ENCODE data around the gene PRPF40A. TPM values are rescaled to one million over a fixed set of nuclear protein-coding genes. Genes with fewer than 3 reads are reported as not detected.

Gene PRPF40A
- total and polyA plus RNA-seq, 9 of the 15 experiments (the other 6 are each of a cell fraction or from before 2014, with no cell fraction given) = 168 to 304 (median 264) TPM

DNA sequence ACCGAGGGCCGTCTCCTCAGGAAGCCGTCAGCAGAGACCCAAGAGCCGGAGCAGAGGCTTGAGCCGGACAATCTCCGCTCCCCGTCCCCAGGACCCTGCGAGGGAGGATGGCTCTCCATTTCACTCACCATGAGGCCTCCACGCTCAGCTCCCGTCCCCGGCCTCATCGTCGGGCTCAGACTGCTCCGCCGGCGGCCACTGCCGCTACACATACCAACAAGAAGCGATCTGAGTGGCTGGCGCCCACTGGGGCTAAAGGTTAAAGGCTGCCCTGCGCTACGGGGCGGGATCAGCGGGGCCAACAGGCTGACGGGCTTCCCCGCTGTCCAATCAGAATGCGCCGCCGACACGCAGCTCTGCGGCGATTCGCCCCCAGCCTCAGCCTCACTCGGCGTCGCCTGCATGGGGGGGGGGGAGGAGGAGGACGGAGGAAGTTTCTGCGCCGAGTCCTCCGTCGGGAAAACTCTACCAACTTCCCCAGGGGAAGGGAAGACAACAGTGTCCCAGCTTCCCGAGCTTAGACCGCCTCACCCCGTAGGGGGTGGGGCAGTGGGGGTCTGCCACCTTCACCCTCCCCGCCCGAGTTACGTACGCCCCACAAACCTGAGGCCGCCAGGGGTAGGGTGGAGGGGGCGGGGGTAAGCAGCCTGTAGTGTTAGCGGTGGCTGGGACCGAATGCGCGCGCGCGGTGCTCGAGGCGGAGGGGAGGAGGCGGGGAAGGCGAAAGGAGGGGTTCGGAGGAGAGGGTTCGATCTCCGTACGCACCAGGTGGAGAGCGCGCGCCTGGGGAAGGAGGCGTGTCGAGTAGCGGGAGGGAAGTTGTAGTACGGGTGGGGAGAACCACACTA lies at the start of gene PRPF40A (continued):
- peak in 1 of 2 experiments; percentile 3; a peak in 1 of 4 replicates for TF ChIP-seq ZMIZ1 (IDR thresholded peaks at IDR 0.05; ENCODE audit: low read depth in 2 of 2, low read length in 2 of 2)
- TF ChIP-seq ZNF24 (IDR thresholded peaks at IDR 0.05) = no peak
- TF ChIP-seq ZSCAN29 (IDR thresholded peaks at IDR 0.05) = no peak
- no peak for TF ChIP-seq RNF219 (CRISPR knock-in tag; IDR thresholded peaks at IDR 0.05)
- no peak for TF ChIP-seq ZFP1 (CRISPR knock-in tag; IDR thresholded peaks at IDR 0.05)
- TF ChIP-seq, protein P1, sequence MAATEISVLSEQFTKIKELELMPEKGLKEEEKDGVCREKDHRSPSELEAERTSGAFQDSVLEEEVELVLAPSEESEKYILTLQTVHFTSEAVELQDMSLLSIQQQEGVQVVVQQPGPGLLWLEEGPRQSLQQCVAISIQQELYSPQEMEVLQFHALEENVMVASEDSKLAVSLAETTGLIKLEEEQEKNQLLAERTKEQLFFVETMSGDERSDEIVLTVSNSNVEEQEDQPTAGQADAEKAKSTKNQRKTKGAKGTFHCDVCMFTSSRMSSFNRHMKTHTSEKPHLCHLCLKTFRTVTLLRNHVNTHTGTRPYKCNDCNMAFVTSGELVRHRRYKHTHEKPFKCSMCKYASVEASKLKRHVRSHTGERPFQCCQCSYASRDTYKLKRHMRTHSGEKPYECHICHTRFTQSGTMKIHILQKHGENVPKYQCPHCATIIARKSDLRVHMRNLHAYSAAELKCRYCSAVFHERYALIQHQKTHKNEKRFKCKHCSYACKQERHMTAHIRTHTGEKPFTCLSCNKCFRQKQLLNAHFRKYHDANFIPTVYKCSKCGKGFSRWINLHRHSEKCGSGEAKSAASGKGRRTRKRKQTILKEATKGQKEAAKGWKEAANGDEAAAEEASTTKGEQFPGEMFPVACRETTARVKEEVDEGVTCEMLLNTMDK (IDR thresholded peaks at IDR 0.05; ENCODE audit: borderline replicate concordance, insufficient read depth, low read depth, low read length, poor library complexity, severe bottlenecking) = peak; percentile 3
- no peak for TF ChIP-seq RFX7 (CRISPR knock-in tag; IDR thresholded peaks at IDR 0.05)
- no peak for TF ChIP-seq POLR3A (IDR thresholded peaks at IDR 0.05; ENCODE audit: borderline replicate concordance, extremely low read depth, insufficient read depth, insufficient read length)
- TF ChIP-seq HDGF (IDR thresholded peaks at IDR 0.05) = no peak
- peak; percentile 58; the same call in 1 of the 2 replicates for TF ChIP-seq ZSCAN32 (CRISPR knock-in tag; IDR thresholded peaks at IDR 0.05)
- 0 out of 4 replicates have a peak, but pooled peaks have one; percentile 4 to 30 for TF ChIP-seq TBL1XR1 (IDR thresholded peaks at IDR 0.05; ENCODE audit: low read length in 2 of 2)
- TF ChIP-seq, protein P2, sequence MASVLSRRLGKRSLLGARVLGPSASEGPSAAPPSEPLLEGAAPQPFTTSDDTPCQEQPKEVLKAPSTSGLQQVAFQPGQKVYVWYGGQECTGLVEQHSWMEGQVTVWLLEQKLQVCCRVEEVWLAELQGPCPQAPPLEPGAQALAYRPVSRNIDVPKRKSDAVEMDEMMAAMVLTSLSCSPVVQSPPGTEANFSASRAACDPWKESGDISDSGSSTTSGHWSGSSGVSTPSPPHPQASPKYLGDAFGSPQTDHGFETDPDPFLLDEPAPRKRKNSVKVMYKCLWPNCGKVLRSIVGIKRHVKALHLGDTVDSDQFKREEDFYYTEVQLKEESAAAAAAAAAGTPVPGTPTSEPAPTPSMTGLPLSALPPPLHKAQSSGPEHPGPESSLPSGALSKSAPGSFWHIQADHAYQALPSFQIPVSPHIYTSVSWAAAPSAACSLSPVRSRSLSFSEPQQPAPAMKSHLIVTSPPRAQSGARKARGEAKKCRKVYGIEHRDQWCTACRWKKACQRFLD (CRISPR knock-in tag; IDR thresholded peaks at IDR 0.05) = peak; percentile 81; the same call in 1 of the 2 replicates
- peak; percentile 40; the same call in 1 of the 2 replicates for TF ChIP-seq E2F3 (CRISPR knock-in tag; IDR thresholded peaks at IDR 0.05)
- TF ChIP-seq, protein P3, sequence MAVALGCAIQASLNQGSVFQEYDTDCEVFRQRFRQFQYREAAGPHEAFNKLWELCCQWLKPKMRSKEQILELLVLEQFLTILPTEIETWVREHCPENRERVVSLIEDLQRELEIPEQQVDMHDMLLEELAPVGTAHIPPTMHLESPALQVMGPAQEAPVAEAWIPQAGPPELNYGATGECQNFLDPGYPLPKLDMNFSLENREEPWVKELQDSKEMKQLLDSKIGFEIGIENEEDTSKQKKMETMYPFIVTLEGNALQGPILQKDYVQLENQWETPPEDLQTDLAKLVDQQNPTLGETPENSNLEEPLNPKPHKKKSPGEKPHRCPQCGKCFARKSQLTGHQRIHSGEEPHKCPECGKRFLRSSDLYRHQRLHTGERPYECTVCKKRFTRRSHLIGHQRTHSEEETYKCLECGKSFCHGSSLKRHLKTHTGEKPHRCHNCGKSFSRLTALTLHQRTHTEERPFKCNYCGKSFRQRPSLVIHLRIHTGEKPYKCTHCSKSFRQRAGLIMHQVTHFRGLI (CRISPR knock-in tag; IDR thresholded peaks at IDR 0.05) = no peak
- TF ChIP-seq SRSF9 (IDR thresholded peaks at IDR 0.05; ENCODE audit: borderline replicate concordance, low read depth, low read length) = no peak
- TF ChIP-seq SMARCB1 (IDR thresholded peaks at IDR 0.05; ENCODE audit: insufficient read length, low read depth) = no peak
